HG03342 (cell line): Measurements from ENCODE around the gene DCTD.
A peak's percentile ranks its signal among the peaks of the same experiment; 100 is the strongest.
"Not testable (repeated sequence)": the region's sequence is repeated elsewhere in the genome, so short reads cannot be mapped to it uniquely, and the experiment has no call there.

Source experiments
- ATAC-seq: cut with Tn5 transposase; IDR thresholded peaks from one replicate; pipeline ENCODE4 v1.9.1; 2021; ENCODE audit warnings: mild to moderate bottlenecking, moderate library complexity; ENCODE audit not compliant: unreplicated experiment

The DCTD gene

GRCh38 chr4:182922501-182923284 is 5.5 kb upstream of the DCTD start:
- ATAC-seq, result no peak

GRCh38 chr4:182921608-182922007 is 4.4 kb upstream of the DCTD start:
- ATAC-seq, result no peak

- ATAC-seq, result no peak
Measured at GRCh38 chr4:182920676-182921075, 3.5 kb upstream of the DCTD start.

GRCh38 chr4:182918791-182919302 is 1.7 kb upstream of the DCTD start:
- peak; percentile 21 for ATAC-seq

- peak; percentile 26 for ATAC-seq
Measured at GRCh38 chr4:182918044-182918607, 940 bp upstream of the DCTD start.

GRCh38 chr4:182916483-182917181 is 554 bp downstream of the DCTD start:
- peak; percentile 28 for ATAC-seq

GRCh38 chr4:182914357-182914756 is 2.8 kb downstream of the DCTD start:
- no peak for ATAC-seq

- no peak for ATAC-seq
Measured at GRCh38 chr4:182913621-182914020, 3.6 kb downstream of the DCTD start.

- no peak for ATAC-seq
Measured at GRCh38 chr4:182913036-182913435, 4.2 kb downstream of the DCTD start.

GRCh38 chr4:182908124-182908523 is 9.1 kb downstream of the DCTD start:
- ATAC-seq, result no peak

- ATAC-seq, result no peak
Measured at GRCh38 chr4:182907396-182907795, 9.8 kb downstream of the DCTD start.

- no peak for ATAC-seq
Measured at GRCh38 chr4:182906786-182907185, 10.4 kb downstream of the DCTD start.

- no peak for ATAC-seq
Measured at GRCh38 chr4:182905038-182905437, 12.1 kb downstream of the DCTD start.

GRCh38 chr4:182904211-182904761 is 12.9 kb downstream of the DCTD start:
- ATAC-seq, result no peak

- ATAC-seq, result no peak
Measured at GRCh38 chr4:182903013-182903412, 14.2 kb downstream of the DCTD start.

- no peak for ATAC-seq
Measured at GRCh38 chr4:182901337-182901736, 15.8 kb downstream of the DCTD start.

- not testable (repeated sequence) for ATAC-seq
Measured at GRCh38 chr4:182900021-182900420, 17.2 kb downstream of the DCTD start.

GRCh38 chr4:182898479-182898799 is 18.7 kb downstream of the DCTD start:
- ATAC-seq, result no peak

GRCh38 chr4:182897601-182898478 is 19.3 kb downstream of the DCTD start:
- no peak for ATAC-seq

GRCh38 chr4:182896421-182896820 is 20.8 kb downstream of the DCTD start:
- ATAC-seq, result no peak
